OCI-LY7 (cell line): ENCODE data around the gene VAMP1. TPM values are rescaled to one million over a fixed set of nuclear protein-coding genes. Genes with fewer than 3 reads are reported as not detected.

Experiments used
- BruUV-seq: library from RNA; stranded (reverse); fragments of 400-500 nt; replicated peaks from 2 replicates; lab custom pipeline; 2021; lab: Mats Ljungman, UMichigan
- CTCF ChIA-PET: fragments of 300-600 bp; sonication (Branson Sonifier 250); formaldehyde crosslinking; loops from one replicate; lab custom pipeline; 2022; ENCODE audit warnings: antibody characterized with exemption; ENCODE audit not compliant: unreplicated experiment; lab: Charles Lee
- POLR2A ChIA-PET: fragments of 300-600 bp; sonication (Branson Sonifier 250); formaldehyde crosslinking; loops from one replicate; lab custom pipeline; 2022; ENCODE audit warnings: antibody characterized with exemption; lab: Charles Lee
- DNase-seq: peaks from one replicate; pipeline ENCODE4 v3.0.0-alpha.2; 2015; ENCODE audit warnings: low spot score
- H2AFZ ChIP-seq: fragments of 200-600 bp; sonication (generic), shearing (Covaris generic); 2 replicates; pipeline ENCODE4 v1.6.1; 2014; ENCODE audit warnings: mild to moderate bottlenecking, antibody characterized with exemption, low read length, moderate library complexity
- H3K27ac ChIP-seq: fragments of 200-600 bp; sonication (generic); 2 replicates; pipeline ENCODE4 v1.5.1; 2014; ENCODE audit warnings: mixed run types, low read depth, mild to moderate bottlenecking, moderate library complexity, low read length, inconsistent platforms; ENCODE audit not compliant: poor library complexity, severe bottlenecking
- H3K36me3 ChIP-seq: fragments of 200-600 bp; sonication (generic); 2 replicates; pipeline ENCODE4 v1.6.1; 2014; ENCODE audit warnings: mild to moderate bottlenecking, antibody characterized with exemption, low read length, moderate library complexity, mixed read lengths; ENCODE audit not compliant: insufficient read depth
- H3K4me1 ChIP-seq: fragments of 200-600 bp; sonication (generic); 2 replicates; pipeline ENCODE4 v1.5.1; 2014; ENCODE audit warnings: mild to moderate bottlenecking, low read length; ENCODE audit not compliant: insufficient read depth, poor library complexity, severe bottlenecking
- H3K4me2 ChIP-seq: fragments of 200-600 bp; sonication (generic); 2 replicates; pipeline ENCODE4 v1.6.1; 2014; ENCODE audit warnings: mild to moderate bottlenecking, low read length
- H3K4me3 ChIP-seq: fragments of 200-600 bp; sonication (generic); 2 replicates; pipeline ENCODE4 v1.5.1; 2014; ENCODE audit warnings: mild to moderate bottlenecking, low read depth, low read length; ENCODE audit not compliant: poor library complexity, severe bottlenecking
- H3K79me2 ChIP-seq: fragments of 200-600 bp; sonication (generic); 2 replicates; pipeline ENCODE4 v1.6.1; 2016; ENCODE audit warnings: low read depth, mild to moderate bottlenecking, low read length, moderate library complexity, mixed read lengths; ENCODE audit not compliant: insufficient read depth
- H3K9me2 ChIP-seq: fragments of 200-600 bp; sonication (generic); 2 replicates; pipeline ENCODE4 v1.6.1; 2016; ENCODE audit warnings: mild to moderate bottlenecking, low read length, mixed read lengths; ENCODE audit not compliant: insufficient read depth
- H3K9me3 ChIP-seq: fragments of 200-600 bp; sonication (generic); 2 replicates; pipeline ENCODE4 v1.6.1; 2014; ENCODE audit warnings: mild to moderate bottlenecking, mixed run types, low read length, mixed read lengths
- H4K20me1 ChIP-seq: fragments of 200-600 bp; sonication (generic); 2 replicates; pipeline ENCODE4 v1.6.1; 2014; ENCODE audit warnings: mild to moderate bottlenecking, antibody characterized with exemption, low read length, moderate library complexity, mixed read lengths; ENCODE audit not compliant: insufficient read depth
- EZH2phosphoT487 ChIP-seq: fragments of 200-600 bp; sonication (generic); IDR thresholded peaks from 2 replicates; pipeline ENCODE4 v1.6.1; 2018; ENCODE audit warnings: low read depth, borderline replicate concordance, mild to moderate bottlenecking, mixed run types, antibody characterized with exemption, low read length, moderate library complexity, mixed read lengths
- intact Hi-C: fragments of 100-400 bp; cut with micrococcal nuclease; formaldehyde crosslinking; loops from one replicate; pipeline ENCODE4 v1.10.0; 2022; ENCODE audit not compliant: unreplicated experiment
- total RNA-seq, 2 experiments: library from RNA; depleted of rRNA in 1 of 2; stranded (reverse); fragments of >200 nt in 1 of 2; shearing (Covaris generic) in 1 of 2; gene quantifications; 2 replicates each; pipeline ENCODE4 v1.2.3, GENCODE V29; 2014 to 2022
- TF ChIP-seq, protein P1 (sequence below): fragments of 200-600 bp; sonication (generic); conservative IDR thresholded peaks from 2 replicates; pipeline ENCODE4 v1.5.1; 2014; ENCODE audit warnings: mild to moderate bottlenecking, antibody characterized with exemption, low read length, moderate library complexity, mixed read lengths

Gene VAMP1
- total RNA-seq, 2 experiments from 2014 or later = 46.9 to 86.0 TPM

GRCh38 chr12:6424866-6425265, 45.6 kb downstream of the VAMP1 start:
- no peak for DNase-seq
- TF ChIP-seq, protein P1, sequence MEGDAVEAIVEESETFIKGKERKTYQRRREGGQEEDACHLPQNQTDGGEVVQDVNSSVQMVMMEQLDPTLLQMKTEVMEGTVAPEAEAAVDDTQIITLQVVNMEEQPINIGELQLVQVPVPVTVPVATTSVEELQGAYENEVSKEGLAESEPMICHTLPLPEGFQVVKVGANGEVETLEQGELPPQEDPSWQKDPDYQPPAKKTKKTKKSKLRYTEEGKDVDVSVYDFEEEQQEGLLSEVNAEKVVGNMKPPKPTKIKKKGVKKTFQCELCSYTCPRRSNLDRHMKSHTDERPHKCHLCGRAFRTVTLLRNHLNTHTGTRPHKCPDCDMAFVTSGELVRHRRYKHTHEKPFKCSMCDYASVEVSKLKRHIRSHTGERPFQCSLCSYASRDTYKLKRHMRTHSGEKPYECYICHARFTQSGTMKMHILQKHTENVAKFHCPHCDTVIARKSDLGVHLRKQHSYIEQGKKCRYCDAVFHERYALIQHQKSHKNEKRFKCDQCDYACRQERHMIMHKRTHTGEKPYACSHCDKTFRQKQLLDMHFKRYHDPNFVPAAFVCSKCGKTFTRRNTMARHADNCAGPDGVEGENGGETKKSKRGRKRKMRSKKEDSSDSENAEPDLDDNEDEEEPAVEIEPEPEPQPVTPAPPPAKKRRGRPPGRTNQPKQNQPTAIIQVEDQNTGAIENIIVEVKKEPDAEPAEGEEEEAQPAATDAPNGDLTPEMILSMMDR = no peak
- TF ChIP-seq EZH2phosphoT487 = no peak
- no peaks in the 10 kb centered on the region for H3K9me2 ChIP-seq
- no peaks in the 10 kb centered on the region for H3K9me3 ChIP-seq
- no peak overlapping the region for H3K4me3 ChIP-seq
- no peaks in the 10 kb centered on the region for H3K79me2 ChIP-seq
- H3K36me3 ChIP-seq = no peaks in the 10 kb centered on the region
- H2AFZ ChIP-seq = no peak overlapping the region
- 0 out of 2 replicates have a peak overlapping the region, but pooled peaks have one; percentile 7 for H3K4me2 ChIP-seq
- no peak overlapping the region for H3K27ac ChIP-seq
- H4K20me1 ChIP-seq = no peaks in the 10 kb centered on the region
- peaks cover 63% of the 10 kb centered on the region for H3K4me1 ChIP-seq
- no TSS peak for BruUV-seq
- POLR2A ChIA-PET = interaction anchor here (1.5 to 7.4 kb wide), 6 partner anchors 20 to 115 kb away, joined by 5 to 74 read pairs (median 15); partner anchors contain the start of genes CD27, GAPDH and VAMP1
- CTCF ChIA-PET = interaction anchor here (0.7 to 3.5 kb wide), 2 partner anchors 41 to 44 kb away, joined by 3 to 34 read pairs; no protein-coding TSS in a partner anchor
- intact Hi-C loops = loop anchor here (10.0 kb wide), 1 partner anchor 270 kb away; no protein-coding TSS in a partner anchor

GRCh38 chr12:6424008-6424347, 46.5 kb downstream of the VAMP1 start:
- intact Hi-C loops = loop anchor here (10.0 kb wide), 1 partner anchor 271 kb away; no protein-coding TSS in a partner anchor
- no peaks in the 10 kb centered on the region for H3K79me2 ChIP-seq
- peaks cover 58% of the 10 kb centered on the region for H3K4me1 ChIP-seq
- TF ChIP-seq, protein P1 = no peak
- no peak for TF ChIP-seq EZH2phosphoT487
- H3K4me2 ChIP-seq = peak overlapping the region; percentile 62
- H2AFZ ChIP-seq = peak overlapping the region; percentile 73
- no peaks in the 10 kb centered on the region for H4K20me1 ChIP-seq
- no TSS peak for BruUV-seq
- CTCF ChIA-PET = interaction anchor here (1.1 to 3.5 kb wide), 4 partner anchors 20 to 114 kb away, joined by 3 to 34 read pairs (median 4); no protein-coding TSS in a partner anchor
- POLR2A ChIA-PET = interaction anchor here (0.6 to 7.4 kb wide), 10 partner anchors 20 to 116 kb away, joined by 3 to 74 read pairs (median 5); partner anchors contain the start of genes CD27 and VAMP1
- no peak for DNase-seq
- no peaks in the 10 kb centered on the region for H3K9me2 ChIP-seq
- no peak overlapping the region for H3K4me3 ChIP-seq
- no peaks in the 10 kb centered on the region for H3K36me3 ChIP-seq
- peak overlapping the region; percentile 1 for H3K27ac ChIP-seq
- H3K9me3 ChIP-seq = no peaks in the 10 kb centered on the region
